ENCODE measurements around the gene MEIKIN.

DNA sequence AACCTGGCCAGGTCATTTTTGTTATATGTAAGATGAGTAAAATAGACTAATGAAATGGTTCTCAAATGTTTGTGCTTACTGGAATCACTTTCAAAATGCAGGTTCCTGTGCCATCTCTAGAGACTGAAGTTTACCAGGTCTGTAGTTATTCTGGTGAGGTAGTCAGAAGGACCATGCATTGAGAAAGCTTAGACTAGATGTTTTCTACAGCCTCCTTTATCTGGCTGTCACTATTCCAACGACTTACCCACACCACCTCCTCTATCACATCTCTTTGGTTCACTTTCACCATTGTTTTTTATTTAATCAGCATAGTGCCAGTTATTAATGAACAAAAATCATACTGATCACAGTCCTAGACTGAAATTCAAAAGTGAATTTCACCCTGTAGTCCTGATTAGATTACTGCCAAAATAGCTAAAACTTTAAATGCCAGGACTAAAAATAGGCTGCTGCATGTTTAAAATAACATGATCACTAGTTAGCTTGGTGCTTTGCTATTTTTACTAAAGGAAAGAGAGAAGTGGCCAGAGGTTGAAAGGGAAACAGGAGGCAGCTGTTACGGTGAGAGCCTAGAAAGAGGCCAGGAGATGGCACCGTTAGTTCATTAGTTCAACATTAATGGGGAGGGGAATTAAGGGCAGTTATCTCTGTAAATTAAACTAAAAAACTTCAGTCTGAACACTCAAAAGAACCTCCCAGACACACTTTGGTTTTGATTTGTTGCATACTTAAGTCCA is 134.8 kb downstream of the MEIKIN start:
- TF ChIP-seq ZNF274 (IDR thresholded peaks at IDR 0.05; ENCODE audit: low read depth, low read length) = no peak
- TF ChIP-seq SUZ12 (IDR thresholded peaks at IDR 0.05; ENCODE audit: extremely low read depth, insufficient read depth, insufficient read length) = no peak
- TF ChIP-seq YY1 (IDR thresholded peaks at IDR 0.05; ENCODE audit: insufficient read depth, insufficient read length) = no peak

All from NT2/D1 (cell line).